Body of pancreas (tissue), 4 donors: ENCODE data around the gene ASRGL1.

Source experiments
- CTCF ChIP-seq, 7 experiments: fragments of 450-650 bp in 4 of 7; fragments of 200-600 bp in 3 of 7; sonication (generic) in 3 of 7; IDR thresholded peaks; one replicate each; pipeline ENCODE4 v1.5.1; 2016 to 2019; ENCODE audit warnings: antibody characterized with exemption in 7 of 7
- POLR2A ChIP-seq, 3 donors: fragments of 450-650 bp; IDR thresholded peaks; one replicate each; pipeline ENCODE4 v1.6.1; 2016; ENCODE audit warnings: antibody characterized with exemption in 3 of 3, mild to moderate bottlenecking in 2 of 3

- TF ChIP-seq CTCF (IDR thresholded peaks at IDR 0.05) (no peak), POLR2A (IDR thresholded peaks at IDR 0.05) (no peak)
Measured at GRCh38 chr11:62383822-62384221, 46.6 kb downstream of the ASRGL1 start.
